Keratinocyte (primary cell): Measurements from ENCODE around the gene PES1. TPM values are rescaled to one million over a fixed set of nuclear protein-coding genes. Genes with fewer than 3 reads are reported as not detected.

Experiments
- DNase-seq: peaks from one replicate; pipeline ENCODE4 v3.0.0-alpha.2; 2011; ENCODE audit warnings: low read depth, missing footprints, low spot score
- FAIRE-seq: peaks from 2 replicates; lab custom pipeline; 2011; peaks lifted over from hg19 to GRCh38; lab: Jason Lieb, UNC
- H2AFZ ChIP-seq: 2 replicates; pipeline ENCODE4 v1.6.0; 2012; ENCODE audit warnings: low read length, control low read depth, inconsistent platforms; ENCODE audit not compliant: control insufficient read depth
- H3K27ac ChIP-seq: 2 replicates; pipeline ENCODE4 v1.5.1; 2011; ENCODE audit warnings: low read length; ENCODE audit not compliant: control insufficient read depth, insufficient read depth
- H3K27me3 ChIP-seq: 3 replicates; pipeline ENCODE4 v1.6.0; 2011; ENCODE audit warnings: low read length; ENCODE audit not compliant: control insufficient read depth, insufficient read depth; ENCODE audit errors: extremely low read depth
- H3K36me3 ChIP-seq, 2 experiments: 2 replicates in 1 of 2; 3 replicates in 1 of 2; pipeline ENCODE4 v1.5.1; 2011; ENCODE audit warnings: low read length in 2 of 2, mild to moderate bottlenecking in 1 of 2; ENCODE audit not compliant: control insufficient read depth in 2 of 2, insufficient read depth in 2 of 2; ENCODE audit errors: extremely low read depth in 1 of 2
- H3K4me1 ChIP-seq: 3 replicates; pipeline ENCODE4 v1.5.1; 2011; ENCODE audit warnings: low read length; ENCODE audit not compliant: control insufficient read depth, insufficient read depth; ENCODE audit errors: extremely low read depth
- H3K4me2 ChIP-seq: 3 replicates; pipeline ENCODE4 v1.6.0; 2011; ENCODE audit warnings: low read depth, low read length; ENCODE audit not compliant: control insufficient read depth, insufficient read depth; ENCODE audit errors: extremely low read depth
- H3K4me3 ChIP-seq, 3 experiments: fragments of 200-600 bp in 1 of 3; sonication (generic) in 1 of 3; 2 replicates in 2 of 3; 3 replicates in 1 of 3; pipeline ENCODE4 v1.5.1; 2011 to 2016; ENCODE audit warnings: low read length in 3 of 3, mild to moderate bottlenecking in 3 of 3, control low read depth in 2 of 3, inconsistent platforms in 1 of 3, low read depth in 1 of 3, mixed read lengths in 1 of 3, mixed run types in 1 of 3, moderate library complexity in 1 of 3; ENCODE audit not compliant: control insufficient read depth in 2 of 3, insufficient read depth in 2 of 3; ENCODE audit errors: extremely low read depth in 1 of 3
- H3K79me2 ChIP-seq: 2 replicates; pipeline ENCODE4 v1.6.0; 2012; ENCODE audit warnings: low read length; ENCODE audit not compliant: control insufficient read depth, insufficient read depth
- H3K9ac ChIP-seq: 3 replicates; pipeline ENCODE4 v1.6.0; 2011; ENCODE audit warnings: low read length; ENCODE audit not compliant: control insufficient read depth, insufficient read depth; ENCODE audit errors: extremely low read depth
- H3K9me1 ChIP-seq: 3 replicates; pipeline ENCODE4 v1.6.0; 2011; ENCODE audit warnings: low read length; ENCODE audit not compliant: control insufficient read depth, insufficient read depth; ENCODE audit errors: extremely low read depth
- H3K9me3 ChIP-seq: 2 replicates; pipeline ENCODE4 v1.5.1; 2012; ENCODE audit warnings: low read depth, low read length; ENCODE audit not compliant: control insufficient read depth
- H4K20me1 ChIP-seq: 3 replicates; pipeline ENCODE4 v1.6.0; 2011; ENCODE audit warnings: low read length; ENCODE audit not compliant: control insufficient read depth, insufficient read depth; ENCODE audit errors: extremely low read depth
- CTCF ChIP-seq, 3 experiments: IDR thresholded peaks in 1 of 3; conservative IDR thresholded peaks in 1 of 3; optimal IDR thresholded peaks in 1 of 3; 2 replicates in 2 of 3; 3 replicates in 1 of 3; pipeline versions ENCODE3 to v1.5.1; 2011; ENCODE audit warnings: low read length in 3 of 3, mild to moderate bottlenecking in 3 of 3, moderate library complexity in 2 of 3, control low read depth in 1 of 3, inconsistent platforms in 1 of 3; ENCODE audit not compliant: insufficient read depth in 2 of 3; ENCODE audit errors: extremely low read depth in 1 of 3
- EZH2 ChIP-seq: IDR thresholded peaks from one replicate; pipeline ENCODE4 v1.6.1; 2012; ENCODE audit warnings: inconsistent platforms, mild to moderate bottlenecking, low read length, moderate library complexity
- dilution Hi-C: fragments of 300-500 bp; cut with MboI; formaldehyde crosslinking; loops from one replicate; pipeline ENCODE4 v1.7.0; 2020; ENCODE audit warnings: low sequenced_read_pairs; ENCODE audit not compliant: extremely low pct_ligation_motif_present
- polyA minus RNA-seq, 3 experiments: library from RNA; depleted of rRNA, polyadenylated mRNA; stranded (reverse); fragments of >200 nt; gene quantifications; 1 replicate in 1 of 3; 2 replicates in 1 of 3; 3 replicates in 1 of 3; pipeline ENCODE4 v1.2.3, GENCODE V29; 2011
- polyA plus RNA-seq, 5 experiments: library from polyadenylated mRNA; depleted of rRNA in 3 of 5; stranded (reverse) in 3 of 5; stranded (forward) in 1 of 5; unstranded in 1 of 5; fragments of >200 nt; gene quantifications; 1 replicate in 1 of 5; 2 replicates in 3 of 5; 3 replicates in 1 of 5; pipeline versions ENCODE4 v1.2.1 to v1.2.3, GENCODE V29; 2011 to 2012; ENCODE audit warnings: missing spikeins in 2 of 5, low read depth in 1 of 5, low replicate concordance in 1 of 5

The PES1 gene
- polyA plus RNA-seq (94.9 to 116 TPM (median 95.7 TPM) in 3 replicates), polyA minus RNA-seq (135 to 182 TPM (median 169 TPM) in 3 replicates)
- polyA plus RNA-seq (2011; ENCODE audit: low read depth) = 38.7 TPM
- polyA plus RNA-seq (2011; cell fraction: cytosol; rRNA removed) = 110 and 111 TPM in 2 replicates
- polyA plus RNA-seq (2011; cell fraction: nucleus; rRNA removed) = 107 and 113 TPM in 2 replicates
- 43.3 and 83.7 TPM in 2 replicates for polyA plus RNA-seq (2012; ENCODE audit: low replicate concordance)
- 92.5 TPM for polyA minus RNA-seq (2011; cell fraction: cytosol; rRNA and poly(A)+ RNA removed)
- polyA minus RNA-seq (2011; cell fraction: nucleus; rRNA and poly(A)+ RNA removed) = 40.4 and 77.7 TPM in 2 replicates

- H3K36me3 ChIP-seq = peaks cover 23 to 25% of the 10 kb centered on the region in 2 experiments
- H4K20me1 ChIP-seq = no peaks in the 10 kb centered on the region
- H2AFZ ChIP-seq = peak within 1 kb of the TSS; percentile 23
- H3K9ac ChIP-seq = peak within 1 kb of the TSS; percentile 90
- H3K4me2 ChIP-seq = peak within 1 kb of the TSS; percentile 90
- dilution Hi-C loops = no loop called here
- H3K9me3 ChIP-seq = no peaks in the 10 kb centered on the region
- no peaks in the 10 kb centered on the region for H3K9me1 ChIP-seq
- H3K4me3 ChIP-seq = peak within 1 kb of the TSS; percentile 51 to 85 (median 74)
- peaks cover 37% of the 10 kb centered on the region for H3K79me2 ChIP-seq
- TF ChIP-seq EZH2 = no peak
- TF ChIP-seq CTCF (optimal IDR thresholded peaks at IDR 0.05 in 1 of 3, IDR thresholded peaks at IDR 0.05 in 1 of 3, conservative IDR thresholded peaks at IDR 0.05 in 1 of 3; ENCODE audit: extremely low read depth in 1 of 3, insufficient read depth in 2 of 3, low read length in 3 of 3) = no peak
- H3K27ac ChIP-seq = peak within 1 kb of the TSS; percentile 91
- FAIRE-seq (peak; percentile 93), DNase-seq (peak; percentile 85)
- H3K4me1 ChIP-seq = peaks cover 10% of the 10 kb centered on the region
- H3K27me3 ChIP-seq = no peaks in the 10 kb centered on the region
Measured at GRCh38 chr22:30591588-30592359, at the start of gene PES1. Gene PES1 (minus strand): TSS chr22:30591910. CDS start chr22:30591833, 77 bp downstream.

GRCh38 chr22:30640839-30641430, 49.2 kb upstream of the PES1 start:
- FAIRE-seq = no peak
- dilution Hi-C loops = no loop called here

More at GRCh38 chr22:30640839-30641430, 49.2 kb upstream of the PES1 start:
- Histone ChIP-seq H3K4me3 (no peak overlapping the region), H3K27ac (no peak overlapping the region), H3K4me2 (no peak overlapping the region), H3K27me3 (no peaks in the 10 kb centered on the region), H3K9me1 (no peaks in the 10 kb centered on the region), H3K9me3 (no peaks in the 10 kb centered on the region), H3K4me1 (peaks cover 18% of the 10 kb centered on the region), H3K9ac (no peak overlapping the region), H4K20me1 (no peaks in the 10 kb centered on the region), H3K36me3 (no peaks in the 10 kb centered on the region), H2AFZ (no peak overlapping the region), H3K79me2 (peaks cover 11% of the 10 kb centered on the region)
- TF ChIP-seq EZH2 (no peak), CTCF (optimal IDR thresholded peaks at IDR 0.05 in 1 of 3, IDR thresholded peaks at IDR 0.05 in 1 of 3, conservative IDR thresholded peaks at IDR 0.05 in 1 of 3; ENCODE audit: extremely low read depth in 1 of 3, insufficient read depth in 2 of 3, low read length in 3 of 3) (no peak)
- DNase-seq = no peak
